HG03521 (cell line): ENCODE data around the gene GRIA4.

ENCODE experiments used
- ATAC-seq: cut with Tn5 transposase; IDR thresholded peaks from one replicate; pipeline ENCODE4 v1.9.1; 2021; ENCODE audit warnings: mild to moderate bottlenecking, moderate library complexity; ENCODE audit not compliant: unreplicated experiment

GRIA4 gene

DNA sequence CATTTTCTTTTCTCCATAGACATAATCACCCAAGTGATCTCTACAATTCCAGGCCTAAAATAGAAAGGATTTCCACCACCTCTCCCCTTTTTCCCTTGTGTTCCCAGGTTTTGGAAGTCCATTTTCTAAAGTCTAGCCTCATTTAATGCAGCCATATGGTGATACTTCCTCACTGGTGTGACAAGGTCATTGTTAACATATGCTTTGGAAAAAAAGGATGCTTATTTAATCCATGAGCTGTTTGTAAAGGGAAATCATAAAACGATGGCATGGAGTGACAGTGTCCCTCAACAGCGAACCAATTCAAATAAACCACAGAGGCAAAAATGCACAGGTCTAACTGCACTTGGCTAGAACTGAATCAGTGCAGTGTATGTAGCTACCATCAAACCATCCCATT lies 26.6 kb downstream of the GRIA4 start:
- no peak for ATAC-seq

DNA sequence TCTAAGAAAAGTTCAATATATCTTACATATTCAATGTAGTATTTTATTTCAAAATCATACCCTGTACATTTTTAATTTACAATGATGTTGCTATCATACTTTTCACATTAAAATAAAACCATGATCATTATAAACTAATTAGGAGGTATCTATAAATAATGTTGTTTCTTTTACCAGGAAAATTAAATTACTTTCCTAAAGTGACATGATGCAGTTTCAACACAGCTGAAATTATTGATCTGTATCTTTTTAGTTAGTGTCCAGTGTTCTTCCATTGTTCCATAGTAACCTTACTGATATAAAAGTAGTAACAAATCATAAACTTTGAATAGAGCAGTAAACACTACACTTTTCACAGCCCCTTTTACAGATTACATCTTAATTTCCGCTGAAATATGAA lies 29.7 kb downstream of the GRIA4 start:
- no peak for ATAC-seq

DNA sequence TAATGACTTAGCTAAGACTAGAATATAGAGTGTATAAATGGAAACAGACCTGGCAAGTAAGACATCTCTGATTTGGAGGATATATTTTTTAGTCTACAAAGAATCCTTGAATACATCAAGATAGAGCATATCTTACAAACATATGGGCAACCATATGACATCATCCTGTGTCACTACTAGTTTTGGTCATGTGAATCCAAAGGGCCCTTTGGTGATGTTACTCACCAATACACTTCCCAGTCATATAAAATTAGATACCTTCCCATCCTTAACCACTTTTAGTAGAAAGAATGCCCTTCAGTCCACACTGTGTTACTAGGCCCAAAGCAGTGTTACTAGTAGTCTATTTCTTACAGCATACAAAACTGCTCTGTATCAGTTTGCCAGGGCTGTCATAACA lies 31.6 kb downstream of the GRIA4 start:
- no peak for ATAC-seq

DNA sequence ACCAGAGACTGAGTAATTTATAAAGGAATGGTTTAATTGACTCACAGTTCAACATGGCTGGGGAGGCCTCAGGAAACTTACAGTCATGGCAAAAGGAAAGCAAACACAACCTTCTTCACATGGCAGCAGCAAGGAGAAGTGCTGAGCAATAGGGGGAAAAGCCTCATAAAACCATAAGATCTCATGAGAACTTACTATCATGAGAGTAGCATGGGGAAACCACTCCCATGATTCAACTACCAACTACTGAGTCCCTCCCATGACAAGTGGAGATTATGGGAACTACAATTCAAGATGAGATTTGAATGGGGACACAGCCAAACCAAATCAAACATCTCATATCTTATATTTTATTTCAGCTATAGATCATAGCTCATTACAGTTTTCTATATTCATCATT lies 33.0 kb downstream of the GRIA4 start:
- ATAC-seq = no peak

GRCh38 chr11:105644839-105645573 lies 35.1 kb downstream of the GRIA4 start:
- no peak for ATAC-seq

- no peak for ATAC-seq
These were observed 37.9 kb downstream of the GRIA4 start for GRCh38 chr11:105647780-105648179.

DNA sequence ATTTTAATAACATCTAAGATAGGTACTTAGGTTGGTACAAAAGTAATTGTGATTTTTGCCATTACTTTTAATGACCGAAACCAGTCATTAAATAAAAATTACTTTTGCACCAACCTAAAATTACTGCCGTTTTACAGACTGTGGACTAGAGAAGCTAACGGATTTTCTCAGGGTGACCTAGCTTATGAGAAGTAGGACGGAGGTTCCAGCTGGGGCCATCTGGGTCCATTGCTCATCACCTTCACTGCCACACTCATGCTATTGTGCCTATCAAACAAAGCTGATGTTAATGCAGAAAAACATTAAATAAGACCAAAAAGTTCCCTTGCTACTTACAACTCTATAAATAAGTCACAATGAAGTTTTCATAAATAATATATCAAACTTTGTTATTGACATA lies 38.9 kb downstream of the GRIA4 start:
- no peak for ATAC-seq

GRCh38 chr11:105665281-105665680 lies 55.4 kb downstream of the GRIA4 start:
- no peak for ATAC-seq

DNA sequence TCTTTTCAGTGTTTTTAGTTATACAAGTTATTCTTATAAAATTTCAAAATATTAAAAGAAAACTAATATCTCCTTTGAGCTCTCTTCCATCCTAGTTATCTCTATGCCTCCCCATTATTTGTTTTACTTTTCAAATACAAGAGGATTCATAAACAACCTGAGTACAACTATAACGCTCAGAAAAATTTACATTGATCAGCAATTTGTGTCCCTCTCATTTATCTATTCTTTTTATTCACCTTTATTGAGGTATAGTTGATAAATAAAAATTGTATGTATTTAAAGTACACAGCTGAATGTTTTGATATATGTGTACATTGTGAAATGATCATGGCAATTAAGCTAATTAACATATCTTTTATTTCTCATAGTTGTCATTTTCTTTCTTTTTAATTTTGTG lies 57.6 kb downstream of the GRIA4 start:
- no peak for ATAC-seq

- no peak for ATAC-seq
These were observed 60.9 kb downstream of the GRIA4 start for GRCh38 chr11:105670811-105671210.

DNA sequence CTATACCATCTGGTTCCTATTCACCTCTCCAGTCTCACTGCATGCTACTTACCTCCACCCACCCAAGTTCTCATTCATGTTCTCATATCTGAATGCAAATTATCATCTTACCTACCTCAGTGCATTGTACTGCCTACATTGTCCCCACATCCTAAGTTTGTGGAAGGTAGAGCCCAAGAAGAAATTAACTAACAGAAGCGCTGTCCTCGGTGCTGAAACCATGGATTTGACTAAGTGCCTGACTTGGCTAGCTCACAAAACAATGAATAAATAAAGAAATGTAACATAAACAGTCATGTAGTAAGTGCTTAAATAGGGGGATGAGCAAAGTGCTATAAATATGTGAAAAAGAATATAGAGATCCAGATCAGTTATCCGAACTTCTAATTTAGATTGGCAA lies 63.2 kb downstream of the GRIA4 start:
- no peak for ATAC-seq

- ATAC-seq = no peak
These were observed 79.8 kb downstream of the GRIA4 start for GRCh38 chr11:105689631-105690030.

GRCh38 chr11:105690467-105690866 lies 80.6 kb downstream of the GRIA4 start:
- ATAC-seq = no peak

DNA sequence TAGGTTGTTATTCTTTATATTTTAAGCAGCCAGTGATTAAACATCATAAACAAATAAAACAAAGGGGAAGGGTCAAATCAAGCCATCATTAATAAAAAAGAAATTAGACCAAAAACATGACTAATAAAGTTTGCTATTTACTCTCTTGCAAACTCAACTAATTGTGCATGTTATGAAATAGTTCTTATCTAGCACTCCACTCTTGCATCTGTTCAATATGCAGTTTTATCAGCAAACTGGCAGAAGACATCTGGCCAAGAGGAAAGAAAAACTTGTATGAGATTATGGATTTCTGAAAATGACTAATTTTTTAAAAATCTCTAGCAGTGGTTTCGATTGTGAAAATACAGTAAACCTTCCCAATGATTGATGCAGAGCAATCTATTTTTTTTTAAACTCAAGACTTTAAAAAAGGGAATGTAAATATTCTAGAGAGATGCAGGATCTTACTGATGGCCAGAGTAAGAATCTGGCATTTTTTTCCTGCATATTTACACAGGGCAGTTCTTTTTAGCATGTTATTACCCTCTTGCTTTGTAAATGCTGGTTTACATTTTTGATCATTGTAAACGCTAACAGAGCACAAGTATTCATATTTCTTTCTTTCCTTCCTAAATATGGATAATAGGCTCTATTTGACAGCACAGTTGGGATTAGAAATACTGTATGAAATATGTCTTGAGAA lies 83.3 kb downstream of the GRIA4 start:
- ATAC-seq = no peak

- no peak for ATAC-seq
These were observed 86.1 kb downstream of the GRIA4 start for GRCh38 chr11:105696000-105696399.

GRCh38 chr11:105697291-105697690 lies 87.4 kb downstream of the GRIA4 start:
- no peak for ATAC-seq

GRCh38 chr11:105699203-105699602 lies 89.3 kb downstream of the GRIA4 start:
- ATAC-seq = no peak

- ATAC-seq = no peak
These were observed 90.4 kb downstream of the GRIA4 start for GRCh38 chr11:105700271-105700670.

- ATAC-seq = no peak
These were observed 91.2 kb downstream of the GRIA4 start for GRCh38 chr11:105701098-105701497.

DNA sequence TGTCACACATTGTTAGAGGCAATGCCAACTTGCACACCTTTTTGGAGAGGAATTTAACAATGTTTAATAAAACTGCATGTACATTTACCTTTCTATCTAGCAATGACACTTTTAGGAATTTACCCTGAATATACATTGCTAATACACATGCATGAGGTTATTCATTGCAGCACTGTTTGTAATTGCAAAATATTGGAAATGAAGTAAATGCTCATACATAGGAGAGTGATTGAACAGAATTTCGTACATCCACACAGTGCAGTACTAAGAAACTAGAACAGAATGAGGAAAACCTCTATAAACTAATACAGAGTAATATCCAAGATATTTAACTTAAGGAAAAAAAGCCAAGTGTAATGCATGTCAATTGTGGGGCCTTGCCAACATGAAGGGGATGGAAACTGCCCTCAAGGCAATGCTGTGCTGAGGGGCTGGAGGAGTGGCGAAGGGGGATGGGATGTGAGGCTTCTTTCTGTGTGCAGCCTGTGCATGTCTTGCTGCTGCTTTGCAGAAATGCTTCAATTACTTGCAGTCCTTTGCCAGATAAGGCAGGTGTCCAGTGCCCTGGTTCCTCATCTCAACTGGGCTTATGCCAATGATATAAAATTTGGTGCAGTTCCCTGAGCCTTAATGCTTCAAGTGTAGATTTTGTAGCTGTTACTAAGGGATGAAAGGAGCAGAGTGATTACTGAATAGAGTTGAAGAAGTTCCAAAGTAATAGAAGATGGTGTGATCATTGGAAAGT lies 96.1 kb downstream of the GRIA4 start:
- ATAC-seq = no peak

GRCh38 chr11:105713106-105713505 lies 103.2 kb downstream of the GRIA4 start:
- ATAC-seq = no peak

DNA sequence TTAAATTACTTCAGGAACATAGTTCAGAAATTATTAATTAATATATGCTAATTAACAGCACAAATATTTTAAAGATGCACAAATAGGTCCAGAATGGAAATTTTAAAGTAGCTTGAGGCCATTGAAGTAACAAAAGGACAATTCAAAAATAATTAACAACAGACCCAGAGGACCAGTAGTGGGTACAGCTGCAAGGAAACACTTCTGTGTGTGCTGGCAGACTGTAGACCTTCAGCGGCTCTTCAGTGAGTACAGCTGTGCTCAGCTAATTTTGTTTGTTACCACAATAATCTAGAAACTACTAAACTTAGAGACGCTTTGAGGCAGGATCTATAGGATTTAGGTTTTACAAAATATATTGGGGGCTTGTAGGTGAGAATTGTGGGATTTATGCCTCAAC lies 103.8 kb downstream of the GRIA4 start:
- no peak for ATAC-seq
